Head of caudate nucleus (tissue), 42 donors: ENCODE results near the gene TEN1.

Source experiments
- DNase-seq, 42 donors: peaks; one replicate each; pipeline versions ENCODE4 v3.0.0 to v3.0.0-alpha.2; 2020 to 2021; ENCODE audit warnings: mixed read lengths in 7 of 42
- intact Hi-C: fragments of 100-400 bp; cut with DNase I; formaldehyde crosslinking; loops from one replicate; pipeline ENCODE4 v1.15.0; 2022

Gene TEN1

DNA sequence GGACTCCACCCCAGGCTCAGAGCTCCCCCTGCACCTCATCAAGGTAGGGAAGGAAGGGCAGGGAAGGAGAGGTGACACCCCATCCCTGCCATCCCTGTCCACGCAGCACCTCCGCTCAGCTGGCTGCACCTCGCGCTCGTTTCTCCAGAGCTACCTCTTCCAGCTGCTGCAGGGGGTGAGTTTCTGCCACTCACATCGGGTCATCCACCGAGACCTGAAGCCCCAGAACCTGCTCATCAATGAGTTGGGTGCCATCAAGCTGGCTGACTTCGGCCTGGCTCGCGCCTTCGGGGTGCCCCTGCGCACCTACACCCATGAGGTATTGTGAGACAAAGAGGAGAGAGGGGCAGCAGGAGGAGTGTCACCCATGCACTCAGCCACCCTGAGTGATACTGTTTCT, 23.1 kb downstream of the TEN1 start:
- DNase-seq: no peak
- intact Hi-C loops: no loop called here

DNA sequence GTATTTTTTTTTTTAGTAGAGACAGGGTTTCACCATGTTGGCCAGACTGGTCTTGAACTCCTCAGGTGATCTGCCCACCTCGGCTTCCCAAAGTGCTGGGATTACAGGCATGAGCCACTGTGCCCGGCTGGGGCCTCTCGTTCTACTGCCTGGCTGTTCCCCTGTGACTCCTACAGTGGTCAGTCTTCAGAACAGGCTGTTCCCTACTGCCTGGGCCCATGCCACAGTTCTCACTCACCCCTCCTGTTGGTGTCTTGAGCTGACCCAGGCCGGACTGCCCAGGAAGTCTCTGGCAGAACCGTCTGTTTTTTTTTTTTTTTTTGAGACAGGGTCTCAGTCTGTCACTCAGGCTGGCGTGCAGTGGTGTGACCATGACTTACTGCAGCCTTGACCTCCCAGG, 24.9 kb downstream of the TEN1 start:
- intact Hi-C loops: loop anchor here (2.0 kb wide), 1 partner anchor 99 kb away; the partner anchor contains the start of gene MRPL38
- peak in 2 of 42 donors; percentile 25 to 30 for DNase-seq

DNA sequence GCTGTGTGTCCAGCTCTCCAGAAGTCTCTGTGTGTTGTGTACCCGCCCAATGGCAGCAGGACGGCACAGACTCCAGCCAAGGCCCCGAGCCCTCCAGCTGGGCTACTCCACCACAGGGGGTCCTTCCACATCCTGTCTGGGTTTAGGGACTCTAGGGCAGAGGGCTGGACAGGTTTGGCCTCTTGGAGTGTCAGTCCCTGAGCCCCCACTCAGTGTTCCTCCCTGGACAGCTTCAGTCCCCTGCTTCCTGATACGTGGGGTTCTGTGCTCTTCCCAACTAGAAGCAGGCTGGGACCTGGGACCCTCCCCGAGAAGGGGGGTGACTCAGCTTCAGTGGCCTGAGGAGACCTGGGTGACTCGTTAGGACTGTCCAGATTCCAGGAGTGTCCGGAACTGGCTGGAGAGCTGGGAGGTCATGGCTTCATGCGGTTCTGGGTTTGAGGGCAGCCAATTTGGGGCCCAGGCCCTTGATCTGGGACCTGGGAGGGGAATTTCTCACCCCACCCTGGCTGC, 25.8 kb downstream of the TEN1 start:
- no peak for DNase-seq
- intact Hi-C loops: loop anchor here (2.0 kb wide), 1 partner anchor 100 kb away; the partner anchor contains the start of gene MRPL38

DNA sequence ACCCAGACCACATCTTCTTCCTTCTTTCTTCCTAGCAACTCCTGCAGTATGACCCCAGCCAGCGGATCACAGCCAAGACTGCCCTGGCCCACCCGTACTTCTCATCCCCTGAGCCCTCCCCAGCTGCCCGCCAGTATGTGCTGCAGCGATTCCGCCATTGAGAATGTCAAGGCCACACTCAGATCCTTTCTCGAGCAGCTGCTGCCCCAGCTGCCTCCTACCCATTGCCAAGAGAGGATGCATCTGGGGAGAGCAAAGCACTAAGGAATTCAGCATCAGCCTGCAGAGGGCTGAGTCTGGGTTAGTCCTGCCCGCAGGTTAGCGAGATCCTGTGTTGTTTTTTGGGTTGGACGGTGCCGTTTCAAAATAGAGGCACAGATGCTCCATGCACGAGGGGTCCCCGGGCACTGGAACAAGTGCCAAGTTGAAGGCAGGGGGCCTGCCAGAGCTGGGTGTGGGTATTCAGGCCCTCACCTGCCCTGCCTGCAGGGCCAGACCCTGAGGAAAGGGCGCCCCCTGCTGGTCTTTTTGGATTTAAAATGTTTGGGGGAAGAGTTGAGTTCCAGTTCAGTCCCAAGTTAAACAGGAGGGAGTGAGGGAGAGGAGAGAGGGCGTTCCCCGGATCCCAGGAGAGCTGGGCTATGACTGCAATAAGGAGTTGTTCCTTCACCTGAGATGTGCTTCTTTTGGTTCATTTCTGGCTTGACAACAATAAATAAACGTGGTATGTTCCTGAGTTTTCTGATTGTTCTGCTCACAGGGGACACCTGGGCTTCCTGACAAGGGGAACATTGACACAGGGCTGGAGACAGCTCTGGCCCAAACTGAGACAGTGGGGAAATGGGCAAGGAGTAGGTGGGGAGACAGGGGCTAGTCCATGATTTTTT, 26.5 kb downstream of the TEN1 start:
- peak; percentile 36 to 95 (median 82) for DNase-seq
- intact Hi-C loops: loop anchor here (2.0 kb wide), 1 partner anchor 101 kb away; the partner anchor contains the start of gene MRPL38

DNA sequence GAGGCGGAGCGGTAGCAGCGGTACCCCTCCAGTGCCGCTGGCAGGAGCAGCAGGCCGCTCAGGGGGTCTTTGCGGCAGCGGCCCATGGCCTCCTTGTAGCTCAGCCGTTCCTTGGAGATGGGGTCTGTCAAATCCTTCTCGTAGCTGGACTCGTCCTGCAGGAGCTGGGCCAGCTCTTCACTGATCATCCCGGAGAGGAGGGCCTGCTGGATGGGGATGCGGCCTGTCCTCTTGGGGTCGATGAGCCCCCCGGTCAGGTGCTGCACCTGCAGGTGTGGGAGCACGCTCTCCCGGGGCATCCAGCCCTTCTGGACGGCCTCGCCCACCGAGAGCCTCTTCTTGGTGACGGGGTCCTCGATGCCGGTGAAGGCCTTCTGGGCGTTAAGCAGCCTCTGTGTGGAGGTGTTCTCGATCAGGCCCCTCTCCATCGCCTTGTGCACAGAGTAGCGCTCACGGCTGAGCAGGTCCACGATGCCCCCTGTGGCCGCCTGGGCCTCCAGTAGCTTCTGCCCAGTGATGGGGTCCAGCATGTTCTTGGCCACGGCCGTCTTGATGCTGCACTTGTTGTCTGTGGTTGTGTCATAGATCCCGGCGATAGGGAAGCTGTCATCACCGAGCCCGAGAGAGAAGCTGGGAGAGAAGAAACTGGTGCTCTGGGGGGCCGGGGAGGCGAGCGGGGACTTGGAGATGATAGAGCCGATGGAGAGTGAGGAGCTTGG, 28.2 kb downstream of the TEN1 start:
- intact Hi-C loops: no loop called here
- no peak for DNase-seq

DNA sequence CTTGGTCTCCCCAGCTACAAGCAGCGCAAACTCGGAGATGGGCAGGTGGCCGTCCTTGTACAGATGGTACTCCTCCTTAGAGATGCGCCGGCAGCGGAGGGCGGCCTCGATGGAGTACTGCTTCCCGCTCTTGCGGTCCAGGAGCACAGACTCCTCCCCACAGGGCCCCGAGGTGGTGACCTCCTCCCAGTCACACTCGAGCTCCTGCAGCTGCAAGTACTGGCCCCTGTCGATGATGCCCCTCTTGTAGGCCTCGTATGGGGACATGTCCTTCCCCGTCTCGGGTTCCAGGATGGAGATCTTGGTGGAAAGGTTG, 28.8 kb downstream of the TEN1 start:
- no peak for DNase-seq
- intact Hi-C loops: no loop called here

DNA sequence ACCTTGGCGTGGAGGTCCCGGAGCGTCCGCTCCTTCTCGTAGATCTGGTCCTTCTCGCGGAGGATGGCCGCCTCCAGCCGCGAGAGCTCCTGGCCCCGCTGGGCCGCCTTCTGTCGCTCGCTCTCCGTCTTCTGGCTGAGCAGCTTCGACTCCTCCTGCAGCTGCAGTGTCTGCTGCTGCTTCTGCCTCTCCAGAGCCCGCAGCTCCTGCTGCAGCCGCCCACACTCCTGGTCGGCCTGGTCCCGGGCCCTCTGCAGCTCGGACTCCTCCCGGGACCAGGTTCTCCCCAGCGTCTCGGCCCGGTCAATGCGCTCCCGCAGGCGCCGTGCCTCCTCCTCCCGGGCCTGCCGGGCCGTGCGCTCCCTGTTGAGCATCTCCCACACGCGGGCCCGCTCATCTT, 29.2 kb downstream of the TEN1 start:
- no peak for DNase-seq
- intact Hi-C loops: no loop called here

DNA sequence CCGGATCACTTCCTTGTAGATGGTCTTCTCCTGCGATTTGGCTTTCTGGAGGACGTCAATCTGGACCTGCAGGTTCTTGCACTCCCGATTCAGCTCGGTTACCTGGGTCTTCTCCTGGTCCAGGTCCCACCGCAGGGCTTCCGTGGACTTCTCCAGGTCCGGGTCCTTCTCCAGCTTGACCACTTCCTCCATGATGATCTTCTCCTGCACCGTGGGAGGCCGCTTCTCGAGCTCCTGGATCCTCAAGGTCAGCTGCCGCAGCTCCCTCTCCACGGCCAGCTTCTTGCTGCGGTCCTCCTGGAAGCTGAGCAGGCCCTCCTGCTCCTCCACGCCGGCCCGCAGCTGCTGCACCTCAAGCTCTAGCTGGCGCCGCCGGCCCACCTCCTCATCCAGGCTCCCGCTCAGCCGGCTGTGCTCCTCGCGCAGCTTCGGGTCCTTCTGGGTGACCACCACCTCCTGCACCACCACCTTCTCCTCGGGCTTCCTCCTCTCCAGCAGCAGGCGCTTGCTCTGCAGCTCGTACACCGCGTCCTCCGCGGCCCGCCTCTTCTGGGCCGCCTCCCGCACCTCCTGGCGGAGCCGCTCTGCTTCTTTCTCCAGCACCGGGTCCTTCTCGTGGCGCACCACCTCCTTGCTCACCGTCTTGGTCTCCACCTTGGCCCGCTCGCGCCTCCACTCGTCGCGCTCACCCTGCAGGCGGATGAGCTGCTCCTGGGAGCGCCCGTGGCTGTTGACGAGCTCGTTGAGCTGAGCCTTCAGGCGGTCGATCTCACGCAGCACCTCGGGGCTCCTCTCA, 29.8 kb downstream of the TEN1 start:
- DNase-seq: no peak
- intact Hi-C loops: no loop called here

DNA sequence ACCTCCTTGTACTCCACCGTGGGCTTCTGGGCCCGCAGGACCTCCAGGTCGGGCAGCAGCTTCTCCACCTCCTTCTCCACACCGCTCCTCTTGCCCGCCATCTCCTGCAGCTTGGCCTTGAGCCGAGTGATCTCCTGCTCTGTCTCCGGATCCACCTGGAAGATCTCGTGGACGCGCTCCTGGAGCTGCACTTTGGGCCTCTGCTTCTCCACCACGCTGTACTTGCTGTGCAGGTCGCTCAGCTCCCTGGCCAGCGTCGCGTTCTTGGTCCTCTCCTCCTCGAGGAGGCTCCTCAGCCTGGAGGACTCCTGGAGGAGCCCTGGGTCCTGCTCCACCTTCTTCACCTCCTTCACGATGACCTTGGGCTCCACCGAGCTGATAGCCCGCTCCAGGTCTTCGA, 30.4 kb downstream of the TEN1 start:
- intact Hi-C loops: no loop called here

DNA sequence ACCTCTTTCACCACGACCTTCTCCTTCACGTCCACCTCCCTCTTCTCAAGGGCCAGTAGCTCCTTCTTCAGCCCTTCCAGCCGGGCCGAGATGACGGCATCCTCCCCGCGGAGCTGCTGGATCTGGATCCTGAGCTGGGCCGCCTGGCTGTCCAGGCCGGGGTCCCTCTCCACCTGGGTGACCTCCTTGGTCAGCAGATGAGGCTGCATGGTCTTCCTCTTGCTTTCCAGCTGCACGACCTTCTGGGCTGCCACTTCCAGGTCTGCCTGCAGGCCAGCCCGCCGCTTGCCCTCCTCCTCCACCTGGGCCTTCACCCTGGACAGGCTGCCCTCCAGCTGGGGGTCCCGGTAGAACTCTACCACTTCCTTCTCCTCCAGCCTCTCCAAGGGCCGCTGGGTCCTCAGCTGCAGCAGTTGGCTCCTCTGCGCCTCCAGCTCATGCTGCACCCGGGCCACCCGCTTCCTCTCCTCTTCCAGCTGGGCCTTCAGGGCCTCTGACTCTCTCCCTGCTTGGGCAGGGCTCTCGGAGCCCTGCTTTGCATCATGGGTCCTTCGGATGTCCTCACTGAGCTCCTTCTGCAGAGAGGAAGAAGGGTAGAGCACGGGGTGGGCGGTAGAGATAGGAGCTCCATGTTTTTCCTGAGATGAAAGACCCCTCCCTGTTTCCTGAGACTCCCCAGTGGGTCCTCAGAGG, 31.1 kb downstream of the TEN1 start:
- intact Hi-C loops: loop anchor here (10.0 kb wide), 1 partner anchor 285 kb away; no protein-coding TSS in a partner anchor
- no peak for DNase-seq

More for the DNA sequence above, 30.4 kb downstream of the TEN1 start:
- DNase-seq: no peak

DNA sequence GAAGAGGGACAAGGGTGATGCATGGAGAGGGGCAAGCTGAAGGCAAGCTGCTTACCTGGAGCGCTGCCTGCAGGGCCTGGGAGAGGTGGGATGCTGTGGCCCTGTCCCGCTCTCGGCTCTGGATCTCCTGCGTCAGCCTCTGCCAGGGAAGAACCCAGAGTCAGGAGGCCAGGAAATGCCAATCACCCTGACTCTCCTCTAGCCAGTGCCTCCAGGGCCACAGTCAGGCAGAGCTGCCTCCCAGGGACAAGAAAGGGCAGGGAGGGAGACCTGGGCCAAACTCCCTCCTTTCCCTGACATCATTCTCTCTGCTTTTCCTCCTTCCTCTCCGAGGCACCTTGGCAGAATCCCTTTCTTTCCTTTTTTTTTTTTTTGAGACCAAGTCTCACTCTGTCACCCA, 32.9 kb downstream of the TEN1 start:
- DNase-seq: no peak
- intact Hi-C loops: loop anchor here (10.0 kb wide), 1 partner anchor 283 kb away; no protein-coding TSS in a partner anchor

DNA sequence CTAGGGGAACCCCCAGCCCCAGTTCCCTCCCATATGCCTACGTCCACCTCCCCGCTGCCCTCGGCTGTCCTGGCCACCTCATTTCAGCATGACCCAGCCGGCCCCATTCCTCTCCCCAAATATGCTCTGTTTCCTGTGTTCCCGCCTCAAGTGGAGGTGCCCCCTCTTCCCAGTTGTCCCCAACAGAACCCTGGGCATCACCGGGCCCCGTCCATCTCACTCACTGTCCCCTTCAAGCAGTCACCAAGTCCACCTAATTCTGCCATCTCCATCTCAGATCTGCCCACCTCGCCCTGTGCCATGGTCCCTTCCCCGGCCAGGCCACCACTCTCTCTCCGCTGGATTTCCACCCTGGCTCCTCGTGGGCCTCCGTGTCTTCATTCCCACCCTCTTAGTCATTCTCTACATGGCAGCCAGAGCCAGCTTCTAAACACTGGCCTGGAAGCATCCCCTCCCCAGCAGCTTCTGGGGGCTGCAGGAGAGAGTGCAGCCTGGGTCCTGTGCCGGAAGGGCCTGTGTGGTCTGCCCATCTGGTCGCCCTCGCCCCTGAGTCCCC, 34.4 kb downstream of the TEN1 start:
- intact Hi-C loops: loop anchor here (10.0 kb wide), 1 partner anchor 281 kb away; no protein-coding TSS in a partner anchor
- DNase-seq: no peak

DNA sequence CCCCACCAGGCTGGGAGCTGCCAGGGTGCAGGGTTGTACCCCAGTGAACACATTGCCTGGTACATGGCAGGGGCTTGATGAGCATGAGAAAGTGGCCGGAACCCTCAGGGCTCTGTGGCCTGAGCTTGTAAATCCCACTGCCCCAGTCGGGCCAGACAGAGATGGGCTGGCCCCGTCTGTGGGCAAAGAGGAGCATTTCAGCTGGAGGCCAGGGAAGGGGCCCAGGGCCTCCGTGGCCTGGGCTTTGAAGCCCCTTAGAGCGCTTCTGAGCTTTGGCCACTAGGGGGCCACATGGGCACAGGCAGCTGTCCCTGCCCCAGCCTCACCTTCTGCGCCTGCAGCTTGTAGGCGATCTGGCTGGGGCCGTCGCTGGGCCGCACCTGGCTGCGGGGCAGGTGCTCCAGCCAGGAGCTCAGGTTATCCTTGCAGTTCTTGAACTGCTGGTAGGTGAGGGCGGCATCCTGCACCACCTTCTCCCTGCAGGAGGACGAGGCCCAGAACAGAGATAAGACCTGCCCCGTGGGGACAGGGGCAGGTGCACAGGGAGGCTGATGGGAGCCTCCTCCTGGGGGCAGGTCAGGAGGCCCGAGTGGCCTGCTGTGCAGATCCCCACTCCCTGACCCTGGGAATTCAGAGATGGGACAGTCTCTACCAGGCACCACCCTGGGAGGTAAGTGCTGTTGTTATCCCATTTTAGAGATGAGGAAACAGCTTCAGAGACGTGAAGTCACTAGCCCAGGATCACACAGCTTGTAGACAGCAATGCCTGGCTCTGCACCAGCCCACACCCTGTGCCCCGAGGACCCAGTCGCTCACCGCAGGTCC, 35.3 kb downstream of the TEN1 start:
- peak; percentile 26 to 85 (median 68) for DNase-seq
- intact Hi-C loops: loop anchor here (10.0 kb wide), 1 partner anchor 280 kb away; no protein-coding TSS in a partner anchor

DNA sequence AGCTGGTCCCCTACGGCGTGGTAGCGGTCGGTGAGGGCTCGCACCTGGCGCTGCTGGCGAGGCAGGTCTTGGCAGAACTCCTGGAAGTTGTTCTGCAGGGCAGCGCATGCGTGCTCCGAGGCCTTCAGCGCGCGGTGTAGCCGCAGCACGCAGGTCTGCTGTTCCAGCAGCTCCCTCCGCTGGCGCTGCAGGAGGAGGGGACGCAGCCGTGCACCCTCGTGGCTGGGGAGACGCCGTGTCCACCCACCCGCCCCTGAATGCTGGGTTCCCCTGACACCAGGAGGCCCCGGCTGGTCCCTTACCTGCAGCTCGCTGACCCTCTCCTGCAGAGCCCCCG, 35.9 kb downstream of the TEN1 start:
- no peak for DNase-seq
- intact Hi-C loops: loop anchor here (10.0 kb wide), 1 partner anchor 280 kb away; no protein-coding TSS in a partner anchor

DNA sequence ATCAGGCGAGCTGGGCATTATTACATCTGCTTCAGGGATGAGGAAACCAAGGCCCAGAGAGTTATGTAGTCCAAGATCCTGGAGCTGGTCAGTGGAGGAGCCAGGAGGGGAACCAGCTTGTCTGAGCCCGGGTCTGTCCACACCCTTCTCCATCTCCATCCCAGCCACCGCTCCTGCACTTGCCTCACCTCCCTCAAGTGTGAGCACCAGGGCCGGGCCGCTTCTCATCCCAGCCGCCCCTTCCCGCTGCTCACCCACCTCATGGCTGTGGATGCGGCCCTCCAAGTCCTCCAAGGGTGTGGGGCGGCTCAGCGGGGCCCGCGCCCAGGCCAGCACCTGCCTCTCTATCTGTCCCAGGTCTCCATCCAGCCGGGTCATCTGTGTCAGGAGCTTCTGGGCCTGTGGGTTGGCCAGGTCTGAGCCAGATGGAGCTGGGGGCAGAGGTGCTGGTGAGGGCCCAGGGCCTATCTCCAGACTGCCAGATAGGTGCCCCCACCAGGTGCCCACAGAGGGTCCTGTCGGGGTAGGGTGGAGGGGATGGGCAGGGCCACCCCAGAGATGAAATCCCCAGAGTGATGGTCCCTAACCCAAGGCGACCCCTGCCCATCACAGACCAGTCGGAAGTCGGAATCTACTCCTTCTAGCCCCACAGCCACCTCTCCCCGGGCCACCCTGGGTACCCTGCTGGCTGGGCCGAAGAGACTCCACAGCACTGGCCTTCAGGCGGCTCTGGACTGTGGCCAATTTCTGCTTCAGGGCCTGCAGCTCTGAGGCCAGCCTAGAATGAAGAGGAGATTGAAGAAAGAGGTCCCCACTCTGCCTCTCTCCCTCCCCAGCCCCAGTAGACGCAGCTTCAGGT, 38.7 kb downstream of the TEN1 start:
- intact Hi-C loops: loop anchor here (10.0 kb wide), 1 partner anchor 277 kb away; no protein-coding TSS in a partner anchor
- no peak for DNase-seq

DNA sequence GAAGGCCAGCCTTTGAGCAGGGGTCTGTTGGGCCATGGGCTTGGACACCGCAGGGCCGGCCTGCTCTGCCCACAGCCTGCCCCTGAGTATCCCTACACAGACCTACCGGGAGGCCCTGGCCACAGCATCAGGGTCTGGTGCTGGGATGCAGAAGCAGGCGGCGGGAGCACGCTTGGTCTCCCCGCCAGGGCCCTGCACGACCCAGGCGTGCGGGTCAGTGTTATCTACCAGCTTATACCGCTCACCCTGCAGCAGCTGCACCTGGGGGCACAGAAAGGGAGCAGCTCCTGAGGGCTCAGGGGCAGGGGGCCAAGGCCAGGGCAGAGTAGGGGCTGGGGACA, 39.3 kb downstream of the TEN1 start:
- intact Hi-C loops: loop anchor here (10.0 kb wide), 1 partner anchor 276 kb away; no protein-coding TSS in a partner anchor
- DNase-seq: no peak
